Measurements from ENCODE around the gene THADA.

- TF ChIP-seq CTCF (conservative IDR thresholded peaks at IDR 0.05 in 1 of 2, IDR thresholded peaks at IDR 0.05 in 1 of 2; ENCODE audit: low read depth in 1 of 2, low read length in 2 of 2), result no peak
- no peak for TF ChIP-seq EZH2 (IDR thresholded peaks at IDR 0.05; ENCODE audit: low read length, missing control alignments)
Measured at GRCh38 chr2:43313642-43314017, 282.2 kb downstream of the THADA start.
